ENCODE measurements around the gene HDHD5. TPM values are rescaled to one million over a fixed set of nuclear protein-coding genes. Genes with fewer than 3 reads are reported as not detected.

HDHD5 gene
- total and polyA plus RNA-seq, 2 of the 13 experiments (the other 11 are each of a cell fraction or from before 2014, with no cell fraction given) = not detected

DNA sequence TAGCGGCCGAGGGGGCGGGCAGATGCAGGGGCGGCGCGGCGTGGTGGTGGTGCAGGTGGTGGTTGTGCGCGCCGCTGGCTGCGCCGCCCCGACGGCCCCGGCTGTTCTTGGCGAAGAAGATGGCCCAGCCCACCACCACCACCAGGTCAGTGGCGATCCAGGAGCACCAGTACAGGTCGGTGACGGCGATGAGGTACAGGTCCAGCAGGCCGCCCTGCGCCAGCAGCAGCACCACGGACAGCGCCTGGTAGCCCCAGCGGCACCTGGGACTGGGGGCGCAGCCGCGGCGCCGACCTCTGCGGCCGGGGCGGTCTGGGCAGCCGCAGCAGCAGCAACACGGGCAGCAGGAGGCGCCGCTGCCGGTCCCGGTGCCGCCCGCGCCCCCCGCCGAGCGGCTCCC lies 38.8 kb downstream of the HDHD5 start (continued):
- peak; percentile 39; the same call in 1 of the 2 replicates for TF ChIP-seq ZNF333 (CRISPR knock-in tag; IDR thresholded peaks at IDR 0.05; ENCODE audit: borderline replicate concordance)
- TF ChIP-seq HMGA1 (CRISPR knock-in tag; conservative IDR thresholded peaks at IDR 0.05) = no peak
- no peak for TF ChIP-seq PCBP1 (IDR thresholded peaks at IDR 0.05; ENCODE audit: borderline replicate concordance, low read depth, low read length)
- no peak for TF ChIP-seq PHF20 (CRISPR knock-in tag; IDR thresholded peaks at IDR 0.05)
- no peak for TF ChIP-seq ZFY (CRISPR knock-in tag; IDR thresholded peaks at IDR 0.05)
- TF ChIP-seq, protein P1, sequence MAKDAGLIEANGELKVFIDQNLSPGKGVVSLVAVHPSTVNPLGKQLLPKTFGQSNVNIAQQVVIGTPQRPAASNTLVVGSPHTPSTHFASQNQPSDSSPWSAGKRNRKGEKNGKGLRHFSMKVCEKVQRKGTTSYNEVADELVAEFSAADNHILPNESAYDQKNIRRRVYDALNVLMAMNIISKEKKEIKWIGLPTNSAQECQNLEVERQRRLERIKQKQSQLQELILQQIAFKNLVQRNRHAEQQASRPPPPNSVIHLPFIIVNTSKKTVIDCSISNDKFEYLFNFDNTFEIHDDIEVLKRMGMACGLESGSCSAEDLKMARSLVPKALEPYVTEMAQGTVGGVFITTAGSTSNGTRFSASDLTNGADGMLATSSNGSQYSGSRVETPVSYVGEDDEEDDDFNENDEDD (CRISPR knock-in tag; IDR thresholded peaks at IDR 0.05; ENCODE audit: borderline replicate concordance) = no peak
- TF ChIP-seq TAF15 (IDR thresholded peaks at IDR 0.05; ENCODE audit: low read depth, low read length, poor library complexity, severe bottlenecking) = no peak
- no peak for TF ChIP-seq DR1 (CRISPR knock-in tag; IDR thresholded peaks at IDR 0.05)
- no peak for TF ChIP-seq RNF2 (conservative IDR thresholded peaks at IDR 0.05; ENCODE audit: low read depth)
- TF ChIP-seq HDAC6 (IDR thresholded peaks at IDR 0.05; ENCODE audit: low read depth, low read length) = no peak
- no peak for TF ChIP-seq NONO (IDR thresholded peaks at IDR 0.05)
- no peak for TF ChIP-seq NONO (CRISPR knock-in tag; conservative IDR thresholded peaks at IDR 0.05)
- no peak for TF ChIP-seq CBX2 (IDR thresholded peaks at IDR 0.05; ENCODE audit: low read depth, low read length)
- no peak for TF ChIP-seq CBX2 (CRISPR knock-in tag; IDR thresholded peaks at IDR 0.05; ENCODE audit: low read depth)
- TF ChIP-seq, protein P2, sequence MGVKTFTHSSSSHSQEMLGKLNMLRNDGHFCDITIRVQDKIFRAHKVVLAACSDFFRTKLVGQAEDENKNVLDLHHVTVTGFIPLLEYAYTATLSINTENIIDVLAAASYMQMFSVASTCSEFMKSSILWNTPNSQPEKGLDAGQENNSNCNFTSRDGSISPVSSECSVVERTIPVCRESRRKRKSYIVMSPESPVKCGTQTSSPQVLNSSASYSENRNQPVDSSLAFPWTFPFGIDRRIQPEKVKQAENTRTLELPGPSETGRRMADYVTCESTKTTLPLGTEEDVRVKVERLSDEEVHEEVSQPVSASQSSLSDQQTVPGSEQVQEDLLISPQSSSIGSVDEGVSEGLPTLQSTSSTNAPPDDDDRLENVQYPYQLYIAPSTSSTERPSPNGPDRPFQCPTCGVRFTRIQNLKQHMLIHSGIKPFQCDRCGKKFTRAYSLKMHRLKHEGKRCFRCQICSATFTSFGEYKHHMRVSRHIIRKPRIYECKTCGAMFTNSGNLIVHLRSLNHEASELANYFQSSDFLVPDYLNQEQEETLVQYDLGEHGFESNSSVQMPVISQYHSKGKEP (CRISPR knock-in tag; IDR thresholded peaks at IDR 0.05) = peak; percentile 42; the same call in 1 of the 2 replicates
- no peak for TF ChIP-seq DPF2 (CRISPR knock-in tag; IDR thresholded peaks at IDR 0.05; ENCODE audit: borderline replicate concordance, low read depth)
- TF ChIP-seq ZNF562 (CRISPR knock-in tag; IDR thresholded peaks at IDR 0.05; ENCODE audit: borderline replicate concordance) = no peak
- TF ChIP-seq SRSF9 (IDR thresholded peaks at IDR 0.05; ENCODE audit: borderline replicate concordance, insufficient read depth, low read depth, low read length, poor library complexity, severe bottlenecking) = no peak
- TF ChIP-seq, protein P3, sequence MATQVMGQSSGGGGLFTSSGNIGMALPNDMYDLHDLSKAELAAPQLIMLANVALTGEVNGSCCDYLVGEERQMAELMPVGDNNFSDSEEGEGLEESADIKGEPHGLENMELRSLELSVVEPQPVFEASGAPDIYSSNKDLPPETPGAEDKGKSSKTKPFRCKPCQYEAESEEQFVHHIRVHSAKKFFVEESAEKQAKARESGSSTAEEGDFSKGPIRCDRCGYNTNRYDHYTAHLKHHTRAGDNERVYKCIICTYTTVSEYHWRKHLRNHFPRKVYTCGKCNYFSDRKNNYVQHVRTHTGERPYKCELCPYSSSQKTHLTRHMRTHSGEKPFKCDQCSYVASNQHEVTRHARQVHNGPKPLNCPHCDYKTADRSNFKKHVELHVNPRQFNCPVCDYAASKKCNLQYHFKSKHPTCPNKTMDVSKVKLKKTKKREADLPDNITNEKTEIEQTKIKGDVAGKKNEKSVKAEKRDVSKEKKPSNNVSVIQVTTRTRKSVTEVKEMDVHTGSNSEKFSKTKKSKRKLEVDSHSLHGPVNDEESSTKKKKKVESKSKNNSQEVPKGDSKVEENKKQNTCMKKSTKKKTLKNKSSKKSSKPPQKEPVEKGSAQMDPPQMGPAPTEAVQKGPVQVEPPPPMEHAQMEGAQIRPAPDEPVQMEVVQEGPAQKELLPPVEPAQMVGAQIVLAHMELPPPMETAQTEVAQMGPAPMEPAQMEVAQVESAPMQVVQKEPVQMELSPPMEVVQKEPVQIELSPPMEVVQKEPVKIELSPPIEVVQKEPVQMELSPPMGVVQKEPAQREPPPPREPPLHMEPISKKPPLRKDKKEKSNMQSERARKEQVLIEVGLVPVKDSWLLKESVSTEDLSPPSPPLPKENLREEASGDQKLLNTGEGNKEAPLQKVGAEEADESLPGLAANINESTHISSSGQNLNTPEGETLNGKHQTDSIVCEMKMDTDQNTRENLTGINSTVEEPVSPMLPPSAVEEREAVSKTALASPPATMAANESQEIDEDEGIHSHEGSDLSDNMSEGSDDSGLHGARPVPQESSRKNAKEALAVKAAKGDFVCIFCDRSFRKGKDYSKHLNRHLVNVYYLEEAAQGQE (IDR thresholded peaks at IDR 0.05; ENCODE audit: borderline replicate concordance in 1 of 2, low read depth in 1 of 2, low read length in 2 of 2) = peak in 1 of 2 experiments; percentile 96
- no peak for TF ChIP-seq SETDB1 (CRISPR knock-in tag; IDR thresholded peaks at IDR 0.05; ENCODE audit: borderline replicate concordance)
- TF ChIP-seq ZNF446 (CRISPR knock-in tag; IDR thresholded peaks at IDR 0.05) = no peak
- no peak for TF ChIP-seq EED (CRISPR knock-in tag; IDR thresholded peaks at IDR 0.05)
- no peak for TF ChIP-seq KLF12 (CRISPR knock-in tag; IDR thresholded peaks at IDR 0.05; ENCODE audit: borderline replicate concordance)
- TF ChIP-seq, protein P4, sequence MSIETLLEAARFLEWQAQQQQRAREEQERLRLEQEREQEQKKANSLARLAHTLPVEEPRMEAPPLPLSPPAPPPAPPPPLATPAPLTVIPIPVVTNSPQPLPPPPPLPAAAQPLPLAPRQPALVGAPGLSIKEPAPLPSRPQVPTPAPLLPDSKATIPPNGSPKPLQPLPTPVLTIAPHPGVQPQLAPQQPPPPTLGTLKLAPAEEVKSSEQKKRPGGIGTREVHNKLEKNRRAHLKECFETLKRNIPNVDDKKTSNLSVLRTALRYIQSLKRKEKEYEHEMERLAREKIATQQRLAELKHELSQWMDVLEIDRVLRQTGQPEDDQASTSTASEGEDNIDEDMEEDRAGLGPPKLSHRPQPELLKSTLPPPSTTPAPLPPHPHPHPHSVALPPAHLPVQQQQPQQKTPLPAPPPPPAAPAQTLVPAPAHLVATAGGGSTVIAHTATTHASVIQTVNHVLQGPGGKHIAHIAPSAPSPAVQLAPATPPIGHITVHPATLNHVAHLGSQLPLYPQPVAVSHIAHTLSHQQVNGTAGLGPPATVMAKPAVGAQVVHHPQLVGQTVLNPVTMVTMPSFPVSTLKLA (IDR thresholded peaks at IDR 0.05) = no peak

Data from HepG2 (cell line).